ENCODE data around the gene RAB7A.

Gene RAB7A

GRCh38 chr3:128804811-128805155 lies 78.8 kb downstream of the RAB7A start:
- H3K27ac ChIP-seq: no peak overlapping the region

GRCh38 chr3:128805772-128806171 lies 79.8 kb downstream of the RAB7A start:
- H3K27ac ChIP-seq: no peak overlapping the region

More at GRCh38 chr3:128804811-128805155, 78.8 kb downstream of the RAB7A start:
- no peak for TF ChIP-seq CTCF (conservative IDR thresholded peaks at IDR 0.05)
- TF ChIP-seq ZFX (IDR thresholded peaks at IDR 0.05): no peak

GRCh38 chr3:128806588-128806987 lies 80.6 kb downstream of the RAB7A start:
- no peak for TF ChIP-seq ZFX (IDR thresholded peaks at IDR 0.05)
- no peak for TF ChIP-seq CTCF (conservative IDR thresholded peaks at IDR 0.05)
- no peak overlapping the region for H3K27ac ChIP-seq

More at GRCh38 chr3:128805772-128806171, 79.8 kb downstream of the RAB7A start:
- TF ChIP-seq CTCF (conservative IDR thresholded peaks at IDR 0.05) (no peak), ZFX (IDR thresholded peaks at IDR 0.05) (no peak)

GRCh38 chr3:128807186-128807830 lies 81.3 kb downstream of the RAB7A start:
- H3K27ac ChIP-seq: no peak overlapping the region
- TF ChIP-seq CTCF (conservative IDR thresholded peaks at IDR 0.05) (no peak), ZFX (IDR thresholded peaks at IDR 0.05) (no peak)

- TF ChIP-seq ZFX (IDR thresholded peaks at IDR 0.05) (no peak), CTCF (conservative IDR thresholded peaks at IDR 0.05) (no peak)
- H3K27ac ChIP-seq: no peak overlapping the region
These were observed 82.7 kb downstream of the RAB7A start for GRCh38 chr3:128808672-128809071.

- TF ChIP-seq ZFX (IDR thresholded peaks at IDR 0.05) (no peak), CTCF (conservative IDR thresholded peaks at IDR 0.05) (no peak)
- no peak overlapping the region for H3K27ac ChIP-seq
These were observed 87.1 kb downstream of the RAB7A start for GRCh38 chr3:128813097-128813496.

- TF ChIP-seq CTCF (conservative IDR thresholded peaks at IDR 0.05): no peak
- H3K27ac ChIP-seq: no peak overlapping the region
These were observed 88.1 kb downstream of the RAB7A start for GRCh38 chr3:128814060-128814459.
